Testis (tissue), 3 donors: ENCODE data around the gene VPS29. TPM values are rescaled to one million over a fixed set of nuclear protein-coding genes. Genes with fewer than 3 reads are reported as not detected.

Source experiments
- DNase-seq: peaks from one replicate; pipeline ENCODE4 v3.0.0-alpha.2; 2019
- H3K27ac ChIP-seq, 2 donors: fragments of 200-600 bp; sonication (generic); one replicate each; pipeline ENCODE4 v1.5.1; 2019
- H3K27me3 ChIP-seq: fragments of 200-600 bp; sonication (generic); one replicate; pipeline ENCODE4 v1.5.1; 2019
- H3K36me3 ChIP-seq: fragments of 200-600 bp; sonication (generic); one replicate; pipeline ENCODE4 v1.5.1; 2017; ENCODE audit warnings: low read depth; ENCODE audit errors: missing control alignments
- H3K4me1 ChIP-seq: fragments of 200-600 bp; sonication (generic); one replicate; pipeline ENCODE4 v1.5.1; 2019
- H3K4me3 ChIP-seq, 2 donors: fragments of 200-600 bp; sonication (generic); one replicate each; pipeline ENCODE4 v1.5.1; 2017 to 2019
- H3K9me3 ChIP-seq: fragments of 200-600 bp; sonication (generic); one replicate; pipeline ENCODE4 v1.5.1; 2017
- CTCF ChIP-seq, 3 experiments: fragments of 450-650 bp in 2 of 3; fragments of 200-600 bp in 1 of 3; sonication (generic) in 1 of 3; IDR thresholded peaks; one replicate each; pipeline ENCODE4 v1.5.1; 2016 to 2019; ENCODE audit warnings: antibody characterized with exemption in 3 of 3, mild to moderate bottlenecking in 2 of 3, moderate library complexity in 1 of 3
- POLR2A ChIP-seq: fragments of 450-650 bp; IDR thresholded peaks from one replicate; pipeline ENCODE4 v1.6.1; 2017; ENCODE audit warnings: antibody characterized with exemption, mild to moderate bottlenecking, moderate library complexity
- WGBS, 2 donors: methylation state at CpG; one replicate each; pipeline ENCODE4 v1.1.5; 2018; 5-methylcytosine and 5-hydroxymethylcytosine counted together
- intact Hi-C: fragments of 100-400 bp; cut with DNase I; formaldehyde crosslinking; loops from one replicate; pipeline ENCODE4 v1.15.1; 2023; ENCODE audit warnings: low total_unique reads
- polyA plus RNA-seq: library from polyadenylated mRNA; stranded (reverse); fragments of 350-450 nt; fragmentation: Illumina TruSeq; extraction: RNeasy Lipid Tissue Mini Kit (QIAGEN cat#74804); gene quantifications from one replicate; pipeline ENCODE4 v1.2.3, GENCODE V29; 2014; ENCODE audit warnings: low read depth, low replicate concordance; ENCODE audit not compliant: insufficient read depth
- small RNA-seq, 2 donors: library from RNA; depleted of rRNA; stranded (forward); fragments of <200 nt; gene quantifications; one replicate each; pipeline ENCODE3, GENCODE V24; 2016
- total RNA-seq, 2 donors: library from RNA; depleted of rRNA; stranded (reverse); fragments of >200 nt; gene quantifications; one replicate each; pipeline ENCODE4 v1.2.3, GENCODE V29; 2016

The VPS29 gene
- total and polyA plus RNA-seq, 3 donors from 2014 or later: 66.3 to 81.9 (median 74.5) TPM

- intact Hi-C loops: no loop called here
- no peaks in the 10 kb centered on the region for H3K9me3 ChIP-seq
- TF ChIP-seq POLR2A (no peak), CTCF (IDR thresholded peaks at IDR 0.05) (no peak)
- 96 to 100% methylated on average over 3 of the region's 3 CpGs for WGBS, 2 donors
- H3K4me3 ChIP-seq: no peak overlapping the region
- peaks cover 5% of the 10 kb centered on the region for H3K4me1 ChIP-seq
- H3K27me3 ChIP-seq: no peaks in the 10 kb centered on the region
- DNase-seq: no peak
- H3K27ac ChIP-seq: no peak overlapping the region
- H3K36me3 ChIP-seq: no peaks in the 10 kb centered on the region
These were observed 57.5 kb downstream of the VPS29 start for GRCh38 chr12:110444455-110444854.

Small RNAs within 50 kb of the gene (small RNA-seq; reads per million reads assigned to genes)
- 0 reads per million in 2 donors for gene RF00278

Other genes with a start within 250 kb of the VPS29 start
- gene ATP2A2, start 220.9 kb downstream of the VPS29 start, total RNA-seq: 100 to 1,000 TPM; 205 to 226 TPM
- gene ATP2A2, start 220.9 kb downstream of the VPS29 start, polyA plus RNA-seq: 291 TPM
- gene ANAPC7, start 98.4 kb downstream of the VPS29 start, total RNA-seq: 10 to 100 TPM; 67.1 to 96.5 TPM
- 94.4 TPM for gene ANAPC7, start 98.4 kb downstream of the VPS29 start, polyA plus RNA-seq
- 100 to 1,000 TPM; 244 to 270 TPM for gene ARPC3, start 51.8 kb downstream of the VPS29 start, total RNA-seq
- gene ARPC3, start 51.8 kb downstream of the VPS29 start, polyA plus RNA-seq: 216 TPM
- gene GPN3, start 33.9 kb downstream of the VPS29 start, total RNA-seq: 10 to 100 TPM; 41.8 to 55.5 TPM
- gene GPN3, start 33.9 kb downstream of the VPS29 start, polyA plus RNA-seq: 92.8 TPM
- 10 to 100 TPM; 39.7 to 45.6 TPM for gene FAM216A, start 33.3 kb downstream of the VPS29 start, total RNA-seq
- gene FAM216A, start 33.3 kb downstream of the VPS29 start, polyA plus RNA-seq: 110 TPM
- gene RAD9B, start 220 bp upstream of the VPS29 start, total RNA-seq: 10 to 100 TPM; 12.8 to 29.1 TPM
- 21.8 TPM for gene RAD9B, start 220 bp upstream of the VPS29 start, polyA plus RNA-seq
- gene PPTC7, start 81.2 kb upstream of the VPS29 start, total RNA-seq: 10 to 100 TPM; 29.0 to 30.8 TPM
- 23.7 TPM for gene PPTC7, start 81.2 kb upstream of the VPS29 start, polyA plus RNA-seq
- 100 to 1,000 TPM in 1 of 2 donors, 10 to 100 TPM in 1; 75.3 to 109 TPM for gene TCTN1, start 112.0 kb upstream of the VPS29 start, total RNA-seq
- gene TCTN1, start 112.0 kb upstream of the VPS29 start, polyA plus RNA-seq: 106 TPM
- gene HVCN1, start 187.0 kb upstream of the VPS29 start, total RNA-seq: 10 to 100 TPM; 39.7 to 52.0 TPM
- gene HVCN1, start 187.0 kb upstream of the VPS29 start, polyA plus RNA-seq: 139 TPM
- 100 to 1,000 TPM; 143 to 160 TPM for gene PPP1CC, start 240.8 kb upstream of the VPS29 start, total RNA-seq
- gene PPP1CC, start 240.8 kb upstream of the VPS29 start, polyA plus RNA-seq: 323 TPM